CD4-positive, alpha-beta T cell treated with Interleukin-10 for 1 hour (primary cell): ENCODE measurements around the gene ASIC2.

Experiments
- DNase-seq: peaks from one replicate; pipeline ENCODE4 v3.0.0-alpha.2; 2020

The ASIC2 gene

DNA sequence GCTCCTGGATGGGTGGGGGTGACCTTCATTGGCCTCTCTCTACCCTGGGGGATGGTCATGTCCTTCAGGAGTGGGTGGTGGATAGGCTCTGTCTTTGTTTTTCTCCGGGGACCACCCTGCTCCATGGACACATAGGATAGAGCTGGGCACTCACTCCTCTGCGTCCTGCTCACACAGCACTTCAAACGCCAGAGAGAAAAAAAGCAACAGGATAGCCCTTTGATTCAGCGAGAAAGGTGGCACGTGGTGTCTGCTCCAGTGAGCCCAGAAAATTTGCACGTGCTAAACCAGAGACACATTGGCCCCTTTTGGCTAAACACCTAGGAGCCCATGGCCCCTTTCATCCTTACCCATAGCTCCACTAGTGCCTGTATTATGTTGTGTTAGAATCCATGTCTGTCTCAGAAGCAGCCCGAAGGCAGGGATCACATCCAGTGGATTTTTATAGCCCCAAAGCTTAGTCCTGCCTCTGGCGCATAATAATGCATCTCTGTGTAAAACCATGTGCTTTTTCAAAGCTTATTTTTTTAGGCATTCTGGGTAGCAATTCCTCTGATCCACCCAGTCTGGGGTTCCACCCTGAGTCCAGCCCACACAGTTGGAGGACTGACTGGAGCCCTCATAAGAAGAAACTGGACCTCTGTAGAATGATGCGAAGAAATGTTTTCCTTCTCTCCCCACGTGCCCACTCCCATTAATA is 90.1 kb downstream of the ASIC2 start:
- no peak for DNase-seq

DNA sequence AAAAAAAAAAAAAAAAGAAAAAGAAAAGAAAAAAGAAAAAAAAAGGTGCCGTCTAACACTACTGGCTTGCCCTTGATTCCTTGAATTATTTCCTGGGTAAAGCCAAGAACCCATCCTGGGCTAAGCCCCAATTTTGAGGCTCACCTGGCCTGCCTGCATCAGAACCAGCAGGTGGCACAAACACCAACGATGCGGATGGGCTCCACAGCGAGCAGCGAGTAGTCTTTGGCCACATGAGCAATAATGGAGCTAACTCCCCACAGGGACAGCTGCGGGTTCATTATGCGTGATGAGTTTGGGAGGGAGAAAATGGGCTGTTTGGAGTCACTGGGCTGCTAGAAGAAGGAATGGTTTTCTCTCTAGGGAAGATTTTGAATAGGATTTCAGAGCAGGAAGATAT is 91.1 kb downstream of the ASIC2 start:
- DNase-seq: no peak

DNA sequence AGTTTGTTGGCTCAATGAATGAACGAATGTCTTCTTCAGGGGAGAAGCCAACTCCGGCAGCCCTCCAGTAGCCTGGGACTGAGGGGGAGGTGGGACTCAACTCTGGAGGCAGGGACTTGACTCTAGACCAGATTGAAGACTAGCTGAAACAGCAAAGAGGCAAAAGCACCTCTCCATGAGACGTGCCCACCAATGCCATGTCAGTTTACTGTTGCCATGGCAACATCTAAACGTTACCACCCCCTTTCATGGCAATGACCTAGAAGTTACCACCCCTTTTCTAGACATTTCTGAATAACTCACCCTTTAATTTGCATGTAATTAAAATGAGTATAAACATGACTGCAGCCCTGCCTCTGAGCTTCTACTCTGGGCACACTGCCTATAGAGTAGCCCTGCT is 91.8 kb downstream of the ASIC2 start:
- no peak for DNase-seq

DNA sequence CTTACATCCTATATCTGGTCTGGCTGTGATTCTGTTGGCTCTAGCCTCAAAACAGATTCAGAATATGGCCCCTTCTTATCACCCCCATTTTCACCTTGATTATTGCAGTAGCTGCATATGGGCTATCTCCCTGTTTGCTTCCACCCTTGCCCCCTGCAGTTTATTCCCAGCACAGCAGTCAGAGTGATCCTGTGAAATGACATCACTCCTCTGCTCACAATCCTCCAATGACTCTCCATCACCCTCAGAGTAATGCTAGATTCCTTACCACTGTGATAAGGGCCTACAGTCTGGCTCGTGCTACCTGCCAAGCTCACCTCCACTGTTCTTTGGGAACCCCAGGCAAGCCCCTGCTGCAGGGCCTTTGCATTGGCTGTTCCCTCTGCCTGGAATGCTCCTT is 92.5 kb downstream of the ASIC2 start:
- DNase-seq: no peak

DNA sequence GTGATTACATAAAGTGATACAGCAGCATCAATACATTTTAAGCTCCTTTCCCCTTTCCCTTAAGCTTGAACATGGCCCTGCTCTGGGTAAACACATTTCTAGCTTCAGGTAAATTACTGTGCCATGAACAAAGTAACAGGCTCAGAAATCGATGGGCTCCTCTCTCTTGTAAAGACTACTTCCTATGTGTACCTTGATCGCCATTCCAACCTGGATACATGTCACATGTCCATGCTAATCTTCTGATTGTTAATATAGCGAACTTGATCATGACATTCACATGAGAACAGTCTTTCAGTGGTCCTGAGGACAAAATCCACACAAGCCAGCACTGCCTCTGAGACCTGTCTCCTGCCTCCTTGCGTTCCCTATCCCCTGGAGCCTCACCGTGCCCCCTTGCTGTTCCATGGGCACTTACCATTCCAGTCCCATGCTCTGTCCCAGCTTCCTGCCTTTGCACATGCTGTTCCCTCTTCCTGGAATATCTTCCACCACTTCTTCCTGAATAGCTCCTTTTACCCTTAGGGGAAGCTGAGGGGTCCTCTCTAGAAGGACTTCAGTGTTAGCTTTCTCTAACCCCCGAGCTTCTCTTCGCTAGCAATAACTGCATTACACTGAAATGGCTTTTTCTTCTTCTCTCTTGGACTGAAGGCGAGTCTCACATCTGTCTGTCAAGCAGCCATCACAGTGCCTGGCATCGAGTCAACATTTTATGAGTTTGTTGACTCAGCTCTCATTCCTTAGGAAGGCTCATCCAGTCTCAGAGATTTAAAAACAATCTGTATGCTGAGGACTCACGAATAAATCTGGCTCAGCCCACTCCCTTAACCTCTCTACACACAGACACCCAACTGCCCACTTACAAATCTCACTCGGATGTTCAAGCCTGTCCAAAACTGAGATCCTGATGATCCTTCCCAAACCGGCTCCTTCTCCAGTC is 93.3 kb downstream of the ASIC2 start:
- DNase-seq: no peak

DNA sequence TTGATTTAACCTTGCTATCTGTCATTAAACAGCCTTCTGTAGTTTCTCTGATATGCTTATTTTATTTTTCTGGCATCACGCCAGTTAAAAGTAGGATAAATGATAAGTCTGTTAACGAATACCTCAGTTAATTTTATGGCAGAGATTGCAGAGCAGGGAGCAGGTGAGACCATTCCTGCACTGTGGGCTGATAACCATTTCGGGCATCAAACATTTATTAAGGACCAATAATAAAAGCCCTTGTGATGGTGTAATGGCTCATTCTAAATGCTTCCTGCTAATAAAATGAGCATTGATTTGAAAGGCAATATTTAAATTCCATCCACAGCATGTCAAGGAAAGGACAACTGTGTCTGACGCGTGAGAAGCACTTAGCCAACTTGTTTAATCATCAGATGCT is 94.1 kb downstream of the ASIC2 start:
- DNase-seq: no peak

DNA sequence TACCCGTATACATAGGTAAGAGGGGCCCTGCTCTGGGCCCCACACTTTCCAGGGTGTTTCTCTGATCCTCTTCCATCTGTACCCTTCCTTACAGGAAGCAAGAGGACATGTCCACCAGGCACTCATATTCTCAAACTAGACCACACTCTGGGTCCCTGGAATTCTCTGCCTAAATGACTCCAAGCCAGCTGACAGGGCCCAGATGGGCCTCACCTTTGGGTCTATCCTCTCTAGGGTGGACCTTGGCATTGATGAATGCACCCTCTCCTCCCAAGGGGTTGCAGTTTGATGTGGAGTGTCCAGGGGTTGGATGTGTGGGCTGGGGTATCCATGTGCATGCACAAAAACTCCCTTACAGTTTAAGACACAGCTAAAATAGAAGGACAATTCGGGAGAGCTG is 95.8 kb downstream of the ASIC2 start:
- DNase-seq: no peak

DNA sequence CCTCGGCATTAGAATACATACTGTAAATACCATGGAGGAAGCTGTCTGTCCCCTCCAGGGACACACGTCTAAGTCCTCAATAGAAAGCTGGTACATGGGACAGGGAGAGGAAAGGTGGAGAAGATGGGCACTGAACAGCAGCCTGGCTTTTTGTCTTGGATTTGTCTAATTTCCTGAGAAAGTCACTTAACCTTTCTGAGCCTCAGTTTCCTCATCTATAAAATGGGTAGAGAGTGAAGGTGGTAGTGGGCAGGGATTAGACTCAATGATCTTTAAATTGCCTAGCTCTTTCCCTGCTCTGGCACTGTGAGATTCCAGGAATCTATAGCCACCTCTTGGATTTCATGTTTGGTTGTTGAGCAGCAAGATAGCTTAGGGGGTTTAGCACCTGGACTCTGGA is 96.2 kb downstream of the ASIC2 start:
- DNase-seq: no peak

DNA sequence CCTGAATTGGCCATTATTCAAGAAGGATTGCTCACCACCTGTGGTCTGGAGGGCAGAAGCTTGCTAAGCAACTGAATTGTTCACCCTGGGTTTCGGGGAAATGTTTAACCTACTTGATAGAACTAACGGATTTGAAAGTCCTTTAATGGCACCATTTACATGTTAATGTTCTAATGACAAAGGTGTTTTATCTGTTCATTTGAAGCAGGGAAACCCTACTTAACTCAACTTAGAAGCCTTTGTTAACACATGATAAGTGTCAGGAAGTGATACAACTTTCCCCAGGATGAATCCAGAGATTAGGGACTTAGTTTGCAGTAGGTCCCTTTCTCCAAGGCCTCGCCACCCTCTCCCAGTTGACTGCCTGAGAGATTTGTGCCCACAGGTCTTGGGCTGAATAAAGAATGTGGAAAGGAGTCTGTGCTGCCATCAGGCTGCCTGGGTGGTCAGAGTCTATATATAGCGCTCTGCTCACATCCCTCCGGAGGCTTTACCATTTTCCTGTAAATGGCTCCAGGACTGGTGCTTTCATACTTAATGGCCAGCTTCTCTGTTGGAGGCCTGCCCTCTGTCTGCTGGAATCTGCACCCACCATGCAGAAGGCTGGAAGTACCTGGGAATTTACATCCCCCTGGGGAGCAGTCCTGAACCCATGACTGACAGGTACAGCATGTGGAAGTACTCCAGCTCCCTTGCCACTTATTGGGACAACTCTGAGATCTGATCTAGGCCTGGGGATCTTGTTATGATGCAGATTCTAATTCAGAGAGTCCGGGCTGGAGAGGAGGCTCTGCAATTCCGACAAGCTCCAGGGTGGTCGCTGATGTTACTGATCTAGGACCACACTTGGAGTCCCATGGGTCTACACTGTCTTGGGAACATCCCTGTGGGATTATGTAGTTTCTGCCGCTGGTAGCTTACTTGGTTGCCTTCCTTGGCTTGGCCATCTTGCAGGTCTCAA is 99.9 kb downstream of the ASIC2 start:
- DNase-seq: no peak

DNA sequence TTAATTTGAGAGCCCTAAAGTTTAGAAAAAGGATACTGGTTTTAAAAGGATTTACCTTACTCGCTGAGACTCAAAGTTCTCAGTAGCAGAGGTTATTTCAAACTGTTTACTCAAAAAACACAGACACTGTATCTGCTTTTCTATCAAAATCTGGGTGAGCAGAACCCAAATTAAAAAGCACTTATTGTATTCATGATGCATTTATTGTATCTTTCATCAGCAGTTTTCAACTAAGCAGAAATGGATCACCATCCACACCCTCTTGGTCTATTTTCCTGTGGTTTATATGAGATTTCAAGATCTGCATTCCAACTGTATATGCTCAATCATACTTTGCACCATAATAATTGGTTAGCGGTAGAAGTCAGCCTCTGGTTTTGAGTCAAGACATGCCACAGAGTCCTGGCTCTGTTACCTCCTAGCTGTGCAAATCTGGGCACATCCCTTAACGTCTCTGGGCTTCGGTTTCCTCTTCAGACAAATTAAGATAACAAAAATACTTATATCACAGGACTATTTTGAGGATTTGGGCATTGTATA is 109.5 kb downstream of the ASIC2 start:
- DNase-seq: no peak

DNA sequence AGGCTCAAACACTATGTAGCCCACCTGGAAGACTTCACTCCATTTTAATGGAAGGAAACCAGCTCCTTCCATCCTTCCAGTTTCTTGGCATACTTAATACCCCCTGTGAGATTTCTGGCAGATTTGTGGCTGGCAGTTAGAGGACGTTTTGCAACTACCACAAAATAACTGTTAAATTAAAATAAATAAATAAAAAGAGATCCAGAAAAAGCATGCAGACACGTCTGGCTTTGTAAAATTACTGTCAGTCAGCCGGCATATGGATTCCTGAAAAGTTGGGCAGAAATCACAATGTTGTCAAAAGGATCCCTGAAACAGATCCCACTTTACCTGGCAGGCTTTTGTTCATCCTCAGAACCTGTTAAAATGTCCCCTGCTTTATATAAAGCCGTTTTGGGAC is 113.9 kb downstream of the ASIC2 start:
- no peak for DNase-seq

DNA sequence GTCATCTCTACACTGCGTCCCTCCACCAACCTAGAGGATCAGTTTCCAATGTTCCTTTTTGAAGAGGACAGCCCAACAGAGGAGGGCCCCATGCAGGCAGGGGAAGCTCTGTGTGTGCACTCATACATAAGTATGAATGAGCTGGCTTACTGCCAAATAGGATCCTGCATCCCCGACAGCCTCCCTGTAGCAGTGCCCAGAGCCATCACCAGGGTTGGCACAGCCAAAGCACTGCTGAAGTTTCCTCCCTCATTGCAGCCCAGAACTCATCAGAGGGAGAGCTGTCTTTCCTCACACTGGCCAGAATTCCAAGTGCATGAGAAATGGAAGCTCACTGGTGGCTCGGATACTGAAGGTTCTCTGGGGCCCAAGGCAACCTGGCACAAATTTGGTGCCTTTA is 114.4 kb downstream of the ASIC2 start:
- DNase-seq: no peak

DNA sequence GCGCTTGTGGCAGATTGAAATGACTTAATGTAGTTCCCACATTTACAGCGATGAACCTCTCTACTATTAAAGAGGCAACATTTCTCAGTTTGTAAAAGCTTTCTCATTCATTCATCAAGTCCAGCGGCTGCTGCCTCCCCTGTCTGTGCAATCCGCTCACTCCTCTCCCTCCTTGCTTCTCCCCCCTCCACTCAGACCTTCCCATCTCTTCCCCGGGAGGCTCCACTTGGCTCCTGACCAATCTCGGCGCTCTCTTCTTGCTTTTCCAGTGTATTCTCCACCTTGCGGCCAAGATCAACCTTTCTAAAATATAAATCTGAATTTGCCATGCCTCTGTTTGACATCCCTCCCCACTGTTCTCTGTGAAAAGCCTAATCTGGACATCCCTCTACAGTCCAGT is 117.5 kb downstream of the ASIC2 start:
- no peak for DNase-seq

DNA sequence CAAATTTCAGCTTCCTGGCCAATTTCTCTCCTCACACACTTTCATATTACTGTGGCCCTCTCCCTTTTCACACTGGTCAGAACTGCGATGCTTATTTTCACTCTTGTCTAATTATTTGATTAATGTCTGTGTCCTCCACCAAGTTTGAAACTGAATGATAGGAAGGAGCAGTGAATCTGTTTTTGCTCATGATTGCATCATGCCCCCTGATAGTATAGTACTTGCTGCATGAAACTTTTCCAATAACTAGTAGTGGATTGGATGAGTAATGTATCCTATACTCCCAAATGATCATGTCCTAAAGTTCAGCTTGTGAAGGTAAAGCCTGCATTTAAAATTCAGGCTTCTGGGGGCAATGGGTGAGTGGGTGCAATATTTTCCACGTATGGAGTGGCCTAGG is 121.2 kb downstream of the ASIC2 start:
- no peak for DNase-seq

DNA sequence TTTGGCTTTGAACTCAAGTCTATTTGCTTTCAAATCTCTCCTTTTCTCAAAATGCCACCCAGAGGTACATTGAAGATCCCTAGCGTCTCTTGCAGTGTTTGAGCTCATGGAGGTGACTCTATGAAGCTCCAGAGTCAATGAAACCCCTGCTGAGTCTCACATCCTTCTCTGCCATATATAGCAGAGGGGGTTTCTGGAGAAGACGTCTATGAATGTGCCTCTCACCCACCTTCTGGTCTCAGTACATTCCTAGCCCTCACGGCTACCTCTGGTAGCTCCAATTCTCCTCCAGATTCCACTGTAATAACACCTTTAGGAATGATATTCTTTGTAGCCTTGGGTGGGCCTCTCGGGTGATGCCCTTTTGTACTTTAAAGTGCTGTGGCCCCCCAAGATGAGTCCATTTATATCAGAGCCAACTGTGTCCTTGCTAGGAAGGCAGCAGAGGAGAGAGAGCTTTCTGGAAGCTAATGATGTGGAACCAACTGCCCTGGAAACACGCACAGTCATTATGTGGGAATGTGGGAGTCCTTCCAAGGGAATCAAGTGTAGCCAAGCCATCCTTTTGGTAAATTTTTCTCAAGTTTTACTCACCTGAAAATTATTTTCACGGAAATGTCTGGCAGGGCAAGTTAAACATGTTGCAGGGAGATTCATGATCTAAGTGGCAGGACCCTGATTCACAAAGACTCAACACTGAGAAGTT is 123.4 kb downstream of the ASIC2 start:
- DNase-seq: no peak

DNA sequence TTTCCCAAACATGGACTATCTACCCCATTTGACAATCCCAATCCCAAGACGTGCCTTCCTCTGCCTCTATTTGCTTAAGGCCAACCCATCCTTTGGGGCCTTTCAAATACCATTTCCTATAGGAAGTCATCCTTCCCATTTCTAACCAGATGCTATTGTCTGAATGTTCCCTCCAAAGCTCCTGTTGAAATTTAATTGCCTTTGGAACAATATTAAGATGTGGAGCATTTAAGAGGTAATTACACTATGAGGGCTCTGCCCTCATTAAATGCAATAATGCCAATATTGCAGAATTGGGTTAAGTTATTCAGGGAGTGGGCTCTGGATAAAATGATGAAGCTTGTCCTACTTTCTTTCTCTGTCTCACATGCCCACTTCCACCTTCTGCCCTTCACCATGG is 125.4 kb downstream of the ASIC2 start:
- DNase-seq: no peak

DNA sequence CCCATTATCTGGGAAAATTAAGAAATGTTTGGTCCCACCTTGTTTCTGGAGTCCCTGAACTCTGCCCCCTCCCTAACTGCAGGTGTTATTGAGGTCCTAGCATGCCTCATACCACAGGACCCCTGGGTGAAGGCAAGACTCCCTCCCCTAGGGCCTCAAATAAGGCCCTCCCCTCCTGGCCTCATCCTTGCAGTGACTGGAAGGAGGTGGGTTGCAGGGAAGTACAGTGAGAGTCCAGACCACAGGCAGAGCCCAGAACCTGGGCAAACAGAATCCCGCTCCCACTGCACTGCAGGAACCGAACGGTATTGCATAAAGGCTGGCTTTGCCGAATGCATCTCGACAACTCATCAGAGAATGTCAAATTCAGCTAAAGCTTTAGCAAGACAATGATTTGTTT is 126.6 kb downstream of the ASIC2 start:
- DNase-seq: no peak

DNA sequence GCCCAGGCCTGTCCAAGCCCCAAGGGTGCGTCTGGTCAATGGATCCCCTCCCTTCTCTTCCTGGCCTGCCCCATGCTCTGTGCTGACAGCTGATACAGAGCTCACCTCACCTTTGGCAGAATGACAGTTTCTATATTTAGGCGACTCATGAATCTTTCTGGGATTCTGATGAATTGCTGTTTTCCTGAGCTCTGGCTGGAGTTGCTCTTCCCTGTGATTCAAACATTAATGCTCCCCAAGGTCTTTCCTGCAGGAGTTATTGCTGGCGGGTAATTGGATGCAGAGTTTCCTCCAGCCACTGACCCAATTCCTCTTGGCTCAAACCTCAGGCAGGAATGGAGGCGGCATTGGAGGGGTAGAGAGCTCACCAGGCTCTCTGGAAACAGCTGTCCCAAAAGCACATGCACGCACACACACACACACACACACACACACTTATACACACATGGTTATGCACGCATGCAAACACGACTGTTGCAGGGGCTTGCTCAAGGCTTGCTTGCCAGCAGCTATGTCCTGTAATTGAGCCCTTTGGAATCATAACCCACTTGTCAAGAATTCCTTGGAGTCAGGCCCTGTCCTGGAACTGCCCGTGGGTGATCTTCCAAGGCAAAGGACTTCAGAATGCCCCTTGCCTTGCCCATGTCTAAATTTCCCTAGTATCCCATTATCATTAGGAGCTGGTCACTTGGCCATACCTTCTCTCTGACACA is 128.8 kb downstream of the ASIC2 start:
- DNase-seq: no peak

DNA sequence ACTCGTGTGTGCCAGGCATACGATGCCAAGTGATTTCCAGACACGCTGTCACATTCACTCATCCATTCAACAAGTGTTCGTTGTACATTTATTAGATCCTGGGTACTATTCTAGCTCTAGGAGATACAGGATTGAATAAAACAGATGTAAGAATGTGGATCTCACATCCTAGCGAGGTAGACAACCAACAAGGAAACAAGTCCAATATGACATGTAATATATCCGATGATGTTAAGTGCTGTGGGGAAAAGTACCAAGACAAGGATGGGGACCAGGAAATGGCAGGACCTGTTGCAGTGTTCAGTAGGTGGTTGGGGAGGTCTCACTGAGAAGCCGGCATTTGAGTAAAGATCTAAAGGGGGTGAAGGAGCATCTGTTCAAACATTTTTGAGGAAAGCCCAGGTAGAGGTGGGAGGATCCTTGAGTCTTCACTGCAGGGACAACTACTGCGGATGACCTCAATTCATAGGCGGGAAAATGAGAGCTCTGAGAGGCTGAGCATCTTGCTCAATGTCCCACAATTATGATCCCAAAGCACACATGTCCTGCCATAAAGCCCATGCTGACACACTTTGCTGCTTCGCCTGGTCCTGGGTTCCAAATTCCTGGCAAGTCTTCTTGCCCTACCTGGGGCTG is 129.4 kb downstream of the ASIC2 start:
- no peak for DNase-seq

DNA sequence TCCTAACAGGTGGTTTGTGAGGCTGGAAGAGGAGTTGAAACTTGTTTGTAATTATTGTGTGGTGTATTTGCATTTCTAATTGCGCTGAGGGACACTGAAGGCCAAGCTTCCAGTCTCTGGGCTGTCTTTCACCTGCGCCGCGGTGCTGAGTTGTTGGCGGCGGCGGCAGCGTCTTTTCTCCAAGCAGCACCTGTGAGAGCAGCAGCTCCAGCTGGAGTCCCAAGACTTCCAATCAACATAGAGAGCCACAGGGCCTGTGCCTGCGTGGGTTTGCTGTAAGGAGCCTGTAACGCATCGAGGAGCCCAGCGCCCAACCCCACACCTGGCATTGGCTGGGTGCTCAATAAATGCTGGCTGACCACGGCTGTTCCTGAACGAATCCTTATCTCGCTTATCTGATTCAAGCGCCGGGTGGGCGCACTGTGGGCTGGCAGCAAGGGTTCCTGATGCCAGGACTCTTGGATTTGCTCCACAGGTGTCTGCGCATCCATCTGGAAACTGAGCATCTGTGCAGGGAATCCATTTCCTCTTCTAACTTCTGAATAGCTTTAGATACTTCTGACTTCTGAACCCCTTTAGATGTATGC is 138.1 kb downstream of the ASIC2 start:
- DNase-seq: no peak

DNA sequence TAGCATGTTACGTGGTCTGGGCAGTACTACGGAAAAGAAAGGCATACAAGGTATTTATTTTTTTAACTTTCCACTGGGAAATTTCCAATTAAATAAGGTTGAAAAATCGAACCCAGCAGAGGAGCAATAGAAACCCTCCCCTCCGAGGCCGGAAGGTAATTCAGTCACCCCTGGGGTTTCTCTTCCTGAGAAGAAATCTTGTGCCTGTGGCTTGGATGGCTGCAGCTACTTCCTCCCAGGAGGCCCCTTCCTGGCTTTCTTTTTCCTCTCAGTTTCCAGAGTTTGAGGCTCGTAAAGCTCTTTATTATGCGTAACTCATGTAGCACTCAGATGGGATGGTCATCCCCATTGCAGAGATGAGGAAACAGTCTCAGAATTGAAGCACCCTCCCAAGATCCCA is 140.3 kb downstream of the ASIC2 start:
- no peak for DNase-seq
